Loucy (cell line): ENCODE data around the gene L1TD1.
"Not testable (repeated sequence)": the region's sequence is repeated elsewhere in the genome, so short reads cannot be mapped to it uniquely, and the experiment has no call there.

ENCODE experiments used
- CTCF ChIP-seq: fragments of 200-600 bp; sonication (generic); conservative IDR thresholded peaks from 2 replicates; pipeline ENCODE4 v1.5.1; 2014; ENCODE audit warnings: mild to moderate bottlenecking, antibody characterized with exemption, low read length
- EZH2phosphoT487 ChIP-seq: fragments of 200-600 bp; IDR thresholded peaks from 2 replicates; pipeline ENCODE4 v1.6.1; 2018; ENCODE audit warnings: antibody characterized with exemption, mild to moderate bottlenecking, moderate library complexity, borderline replicate concordance

DNA sequence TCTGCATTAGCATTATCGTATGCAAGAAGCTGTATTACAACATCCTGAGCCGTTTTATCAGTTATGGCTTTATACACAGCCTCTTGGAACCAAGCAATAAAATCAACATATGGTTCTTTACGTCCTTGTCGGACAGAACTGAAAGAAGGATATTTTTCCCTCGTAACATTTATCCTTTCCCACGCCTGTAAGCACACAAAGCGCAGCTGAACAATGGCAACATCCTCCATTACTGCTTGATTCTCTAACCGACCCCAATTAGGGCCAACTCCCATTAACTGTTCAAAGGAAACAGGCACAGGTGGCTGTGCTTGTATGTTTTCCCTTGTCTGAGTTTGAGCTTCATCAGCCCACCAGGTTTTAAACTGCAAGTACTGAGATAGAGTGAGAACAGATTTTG is 12.5 kb upstream of the L1TD1 start:
- TF ChIP-seq CTCF, EZH2phosphoT487: not testable (repeated sequence)
